Measurements from ENCODE around the gene CBLN2.

The CBLN2 gene
- 0 reads per million in 2 donors for total RNA-seq

GRCh38 chr18:72544092-72544886 is at the start of gene CBLN2:
Gene CBLN2 (minus strand): TSS chr18:72544342. CDS start chr18:72542160, 2,182 bp downstream.
- DNase-seq = peak in 1 of 5 experiments; percentile 44

DNA sequence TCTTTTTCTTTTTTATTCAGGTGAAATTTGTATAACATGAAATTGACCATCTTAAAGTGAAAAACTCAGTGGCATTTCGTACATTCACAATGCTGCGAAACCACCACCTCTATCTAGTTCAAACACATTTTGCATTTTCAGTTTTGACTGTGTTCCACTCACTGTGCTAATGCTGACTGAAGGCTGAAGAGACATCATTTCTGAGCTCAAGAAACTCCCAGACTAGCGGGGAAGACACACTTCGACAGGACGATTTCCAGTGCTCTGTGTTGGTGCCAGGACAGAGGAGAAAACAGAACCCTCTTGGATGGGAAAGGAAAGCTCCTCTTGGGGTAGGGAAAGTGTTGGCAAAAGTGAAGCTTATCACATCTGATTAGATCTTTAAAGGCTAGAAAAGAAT is 44.2 kb upstream of the CBLN2 start:
- DNase-seq = no peak

GRCh38 chr18:72584787-72585186 is 40.6 kb upstream of the CBLN2 start:
- DNase-seq = no peak

GRCh38 chr18:72581976-72582375 is 37.8 kb upstream of the CBLN2 start:
- DNase-seq = no peak

DNA sequence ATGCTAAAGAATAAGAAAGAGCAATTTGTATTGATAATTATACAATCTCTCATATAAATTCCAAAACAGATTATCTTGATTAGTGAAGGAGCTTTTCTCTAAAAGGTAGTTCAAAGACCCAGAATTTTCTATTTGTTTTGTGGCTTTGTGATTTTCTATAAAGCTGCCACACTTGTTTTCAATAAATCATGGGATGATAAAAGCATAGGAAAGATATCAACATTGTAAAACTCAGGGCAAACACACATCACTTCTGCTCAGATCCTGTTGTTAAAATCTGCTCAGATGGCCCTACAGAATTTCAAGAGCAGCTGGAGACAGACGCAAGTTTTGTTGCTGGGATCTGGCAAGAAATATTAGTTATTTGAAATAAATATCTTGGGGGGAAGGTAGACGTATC is 28.8 kb upstream of the CBLN2 start:
- no peak for DNase-seq

DNA sequence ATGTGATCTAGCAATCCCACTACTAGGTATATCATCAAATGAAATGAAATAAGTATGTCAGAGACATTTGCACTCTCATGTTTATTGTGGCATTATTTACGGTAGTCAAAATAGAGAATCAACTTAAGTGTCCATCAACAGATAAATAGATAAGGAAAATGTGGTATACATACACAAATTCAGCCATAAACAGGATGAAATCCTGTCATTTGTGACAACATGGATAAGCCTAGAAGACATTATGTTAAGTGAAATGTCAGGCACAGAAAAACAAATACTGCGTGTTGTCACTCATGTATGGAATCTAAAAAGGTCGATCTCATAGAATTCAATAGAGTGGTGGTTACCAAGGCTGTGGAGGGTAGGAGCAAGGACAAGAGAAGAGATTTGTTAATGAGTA is 22.1 kb upstream of the CBLN2 start:
- DNase-seq = no peak

- DNase-seq = no peak
Measured at GRCh38 chr18:72555968-72556367, 11.8 kb upstream of the CBLN2 start.

GRCh38 chr18:72555101-72555500 is 11.0 kb upstream of the CBLN2 start:
- DNase-seq = no peak

GRCh38 chr18:72543357-72544055 is 636 bp downstream of the CBLN2 start:
- DNase-seq = peak in 1 of 5 experiments; percentile 3

DNA sequence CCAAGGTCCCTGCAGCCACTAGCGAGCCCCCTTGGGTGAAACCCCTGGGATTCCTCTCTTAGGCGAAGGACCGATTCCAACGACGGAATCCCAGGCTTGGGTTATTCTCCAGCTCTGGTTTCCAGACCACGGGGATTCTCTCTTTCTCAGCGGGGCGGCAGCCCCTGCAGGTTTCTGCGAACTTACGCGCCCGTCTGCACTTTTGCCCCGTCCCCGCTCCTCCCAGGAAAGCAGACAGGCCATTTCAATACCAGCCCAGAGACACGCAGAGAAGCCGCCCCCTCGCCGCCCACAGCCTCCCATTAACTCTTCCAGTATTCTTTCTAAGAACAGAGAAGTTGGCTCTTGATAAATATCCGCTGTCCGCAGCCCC is 1.2 kb downstream of the CBLN2 start:
- DNase-seq = peak in 1 of 5 experiments; percentile 1

- DNase-seq = peak in 1 of 5 experiments; percentile 1
Measured at GRCh38 chr18:72542342-72542741, 1.8 kb downstream of the CBLN2 start.

DNA sequence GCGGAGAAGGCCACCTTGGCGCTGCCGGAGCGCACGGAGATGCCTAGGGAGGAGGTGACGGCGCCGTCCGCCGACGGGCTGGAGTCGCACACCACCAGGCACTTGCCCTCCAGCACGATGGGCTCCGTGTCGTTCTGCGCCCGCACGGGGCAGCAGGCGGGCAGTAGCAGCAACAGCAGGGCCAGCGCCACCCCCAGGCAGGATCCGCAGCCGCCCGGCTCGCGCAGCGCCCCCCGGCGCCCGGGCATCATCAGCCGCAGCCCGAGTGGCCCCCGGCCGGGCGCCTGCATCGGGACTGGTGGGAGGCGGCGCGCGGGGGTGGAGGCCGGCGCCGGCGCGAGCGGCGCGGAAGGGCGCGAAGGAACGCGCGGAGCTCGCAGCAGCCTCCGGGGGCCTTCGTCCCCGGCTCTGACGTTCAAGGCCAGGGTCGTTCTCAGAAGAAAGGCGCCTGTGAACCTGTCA is 2.2 kb downstream of the CBLN2 start:
- DNase-seq = peak in 1 of 5 experiments; percentile 3

DNA sequence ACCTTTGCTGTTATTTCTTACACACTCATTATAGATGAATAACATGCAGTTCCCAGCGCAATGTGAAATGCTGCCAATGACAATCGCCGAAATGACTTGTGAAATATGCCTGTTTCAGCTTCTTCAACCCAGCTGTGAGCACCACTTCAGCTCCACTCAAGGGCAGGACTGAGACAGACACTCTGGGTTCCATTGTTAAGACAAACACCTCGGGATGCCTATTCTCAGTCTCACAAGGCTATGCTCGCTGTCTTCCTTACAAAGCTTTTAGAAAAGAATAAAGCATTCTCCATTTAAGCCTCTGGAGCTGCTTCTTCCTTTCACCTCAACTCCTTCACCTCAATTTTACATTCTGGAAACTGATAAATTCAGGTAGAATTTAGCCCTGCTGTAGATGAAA is 4.2 kb downstream of the CBLN2 start:
- DNase-seq = no peak

DNA sequence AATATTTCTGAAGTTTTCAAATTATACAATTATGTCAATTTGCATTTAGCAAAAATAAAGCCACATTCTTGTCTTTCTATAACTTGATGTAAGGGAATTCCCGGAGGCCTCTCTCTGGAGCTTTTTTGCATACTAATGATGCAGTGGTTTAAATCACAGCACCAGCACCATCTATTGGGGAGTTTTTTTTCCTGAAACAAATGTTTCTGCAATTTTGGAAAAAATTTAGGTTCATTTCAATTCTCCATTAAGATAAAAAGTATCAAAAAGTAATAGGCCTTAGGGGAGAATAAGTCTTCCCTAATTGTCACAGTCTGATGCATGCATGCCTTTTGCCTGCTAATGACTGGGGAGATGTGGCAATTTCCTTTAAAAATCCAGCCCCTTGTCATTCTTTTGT is 13.5 kb downstream of the CBLN2 start:
- DNase-seq = no peak

- DNase-seq = no peak
Measured at GRCh38 chr18:72504866-72505265, 39.3 kb downstream of the CBLN2 start.

- no peak for DNase-seq
Measured at GRCh38 chr18:72502671-72503431, 41.3 kb downstream of the CBLN2 start.

DNA sequence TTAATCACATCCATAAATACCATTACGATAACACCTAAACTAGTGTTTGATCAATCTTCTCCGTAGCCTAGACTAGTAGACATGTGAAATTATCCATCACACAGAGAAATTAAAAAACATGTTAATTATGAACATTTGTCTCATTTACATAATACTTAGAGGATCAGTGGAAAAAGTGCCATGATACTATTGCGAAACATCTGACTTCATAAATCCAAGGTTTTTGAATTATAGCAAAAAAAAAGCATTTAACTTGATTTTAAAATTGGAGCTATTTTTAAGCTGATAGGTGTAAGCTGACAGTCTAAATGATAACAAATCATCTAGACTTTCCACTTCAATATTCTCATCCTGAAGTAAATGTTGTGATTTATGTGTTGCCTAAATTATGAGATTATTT is 51.6 kb downstream of the CBLN2 start:
- no peak for DNase-seq

Data from T-helper 2 cell (primary cell).